HepG2 (cell line): ENCODE results near the gene KCNMB2. TPM values are rescaled to one million over a fixed set of nuclear protein-coding genes. Genes with fewer than 3 reads are reported as not detected.

Source experiments
- ATAC-seq: fragments of 200-7000 bp; cut with Tn5 transposase; 3 replicates; pipeline ENCODE4 v1.9.1; 2020; ENCODE audit warnings: mild to moderate bottlenecking, moderate library complexity
- BruUV-seq: library from RNA; stranded (reverse); fragments of 400-500 nt; replicated peaks from 2 replicates; lab custom pipeline; 2021; lab: Mats Ljungman, UMichigan
- CTCF ChIA-PET: fragments of 300-600 bp; formaldehyde crosslinking; extraction: SDS; loops from one replicate; lab custom pipeline; 2021; ENCODE audit warnings: low total read pairs, inconsistent platforms, low intra/inter-chr PET ratio; lab: Yijun Ruan, JAX
- POLR2A ChIA-PET: fragments of 350-600 bp; sonication (Branson Sonifier 250); formaldehyde crosslinking; loops from one replicate; lab custom pipeline; 2020; ENCODE audit warnings: antibody characterized with exemption, inconsistent platforms; lab: Yijun Ruan, JAX
- DNase-seq: peaks from one replicate; pipeline ENCODE4 v3.0.0-alpha.2; 2015; ENCODE audit warnings: low spot score
- FAIRE-seq: peaks from 3 replicates; lab custom pipeline; 2011; peaks lifted over from hg19 to GRCh38; lab: Jason Lieb, UNC
- H2AFZ ChIP-seq: one replicate; pipeline ENCODE4 v1.6.1; 2011; ENCODE audit warnings: low read length, inconsistent platforms
- H3K27ac ChIP-seq: fragments of 300-600 bp; 3 replicates; pipeline ENCODE4 v1.8.0; 2011; ENCODE audit warnings: mixed run types, mild to moderate bottlenecking, mixed read lengths, low read length, inconsistent platforms; ENCODE audit not compliant: insufficient read depth; ENCODE audit errors: extremely low read length
- H3K27me3 ChIP-seq, 2 experiments: fragments of 200-600 bp in 1 of 2; 2 replicates in 1 of 2; 3 replicates in 1 of 2; pipeline versions ENCODE4 v1.6.0 to v1.8.0; 2011; ENCODE audit warnings: low read length in 2 of 2, mild to moderate bottlenecking in 2 of 2, moderate library complexity in 2 of 2, inconsistent platforms in 1 of 2; ENCODE audit not compliant: insufficient read depth in 2 of 2, control insufficient read depth in 1 of 2
- H3K36me3 ChIP-seq, 2 experiments: fragments of 200-600 bp in 1 of 2; replicated peaks in 1 of 2; 2 replicates in 1 of 2; 3 replicates in 1 of 2; pipeline versions ENCODE4 v1.5.1 to v1.8.0; 2011; ENCODE audit warnings: low read length in 2 of 2, inconsistent platforms in 1 of 2; ENCODE audit not compliant: insufficient read depth in 2 of 2, control insufficient read depth in 1 of 2
- H3K4me1 ChIP-seq: 2 replicates; pipeline ENCODE4 v1.5.1; 2012; ENCODE audit warnings: low read length, inconsistent platforms; ENCODE audit not compliant: insufficient read depth
- H3K4me2 ChIP-seq: 2 replicates; pipeline ENCODE4 v1.6.0; 2011; ENCODE audit warnings: low read depth, low read length, inconsistent platforms
- H3K4me3 ChIP-seq, 3 experiments: fragments of 200-600 bp in 1 of 3; sonication (generic), shearing (Covaris generic) in 1 of 3; replicated peaks in 1 of 3; 2 replicates each; pipeline ENCODE4 v1.5.1; 2011 to 2016; ENCODE audit warnings: low read length in 3 of 3, inconsistent platforms in 2 of 3, low read depth in 2 of 3, mild to moderate bottlenecking in 2 of 3, control low read depth in 1 of 3, mixed read lengths in 1 of 3; ENCODE audit not compliant: insufficient read depth in 1 of 3
- H3K79me2 ChIP-seq: one replicate; pipeline ENCODE4 v1.6.1; 2011; ENCODE audit warnings: low read length, inconsistent platforms; ENCODE audit not compliant: insufficient read depth
- H3K9ac ChIP-seq: 2 replicates; pipeline ENCODE4 v1.6.0; 2011; ENCODE audit warnings: mild to moderate bottlenecking, low read depth, low read length, inconsistent platforms; ENCODE audit not compliant: insufficient read depth
- H3K9me3 ChIP-seq: 2 replicates; pipeline ENCODE4 v1.5.1; 2012; ENCODE audit warnings: mild to moderate bottlenecking, low read length
- H4K20me1 ChIP-seq: 2 replicates; pipeline ENCODE4 v1.6.0; 2011; ENCODE audit warnings: inconsistent platforms, mild to moderate bottlenecking, low read length, moderate library complexity; ENCODE audit not compliant: insufficient read depth
- NFKB2 ChIP-seq: sonication (generic); formaldehyde crosslinking; IDR thresholded peaks from 2 replicates; pipeline ENCODE4 v1.4.0; 2020; ENCODE audit warnings: missing genetic modification reagents, borderline replicate concordance
- ZNF142 ChIP-seq: sonication (generic); formaldehyde crosslinking; IDR thresholded peaks from 2 replicates; pipeline ENCODE4 v1.4.0; 2020; ENCODE audit warnings: missing genetic modification reagents
- WGBS: methylation state at CpG from one replicate; pipeline ENCODE4 v1.1.6; 2017; ENCODE audit warnings: low lambda C conversion rate; 5-methylcytosine and 5-hydroxymethylcytosine counted together
- in situ Hi-C: cut with HindIII; loops from 2 replicates; pipeline ENCODE4 v1.10.0; 2017; ENCODE audit warnings: low pct_unique_long_range_greater_than_20kb; ENCODE audit not compliant: extremely low pct_ligation_motif_present
- intact Hi-C: fragments of 100-400 bp; cut with micrococcal nuclease; formaldehyde crosslinking; loops from one replicate; pipeline ENCODE4 v1.10.0; 2022; ENCODE audit not compliant: unreplicated experiment
- polyA plus RNA-seq, 8 experiments: library from polyadenylated mRNA; depleted of rRNA in 3 of 8; stranded (reverse) in 7 of 8; unstranded in 1 of 8; fragments of >200 nt; fragmentation: Illumina TruSeq in 4 of 8; extraction: Trizol in 4 of 8; gene quantifications; 2 replicates each; pipeline versions ENCODE4 v1.2.1 to v1.2.3, GENCODE V29; 2011 to 2016; ENCODE audit warnings: low read depth in 4 of 8, missing spikeins in 1 of 8, mixed read lengths in 1 of 8; ENCODE audit not compliant: insufficient read depth in 1 of 8
- total RNA-seq, 5 experiments: library from RNA; depleted of rRNA; stranded (reverse); fragments of >200 nt; fragmentation: Illumina TruSeq; extraction: Trizol; gene quantifications; 2 replicates each; pipeline ENCODE4 v1.2.3, GENCODE V29; 2016; ENCODE audit warnings: low read depth in 1 of 5

The KCNMB2 gene
- total and polyA plus RNA-seq, 2 of the 13 experiments (the other 11 are each of a cell fraction or from before 2014, with no cell fraction given), result not detected

DNA sequence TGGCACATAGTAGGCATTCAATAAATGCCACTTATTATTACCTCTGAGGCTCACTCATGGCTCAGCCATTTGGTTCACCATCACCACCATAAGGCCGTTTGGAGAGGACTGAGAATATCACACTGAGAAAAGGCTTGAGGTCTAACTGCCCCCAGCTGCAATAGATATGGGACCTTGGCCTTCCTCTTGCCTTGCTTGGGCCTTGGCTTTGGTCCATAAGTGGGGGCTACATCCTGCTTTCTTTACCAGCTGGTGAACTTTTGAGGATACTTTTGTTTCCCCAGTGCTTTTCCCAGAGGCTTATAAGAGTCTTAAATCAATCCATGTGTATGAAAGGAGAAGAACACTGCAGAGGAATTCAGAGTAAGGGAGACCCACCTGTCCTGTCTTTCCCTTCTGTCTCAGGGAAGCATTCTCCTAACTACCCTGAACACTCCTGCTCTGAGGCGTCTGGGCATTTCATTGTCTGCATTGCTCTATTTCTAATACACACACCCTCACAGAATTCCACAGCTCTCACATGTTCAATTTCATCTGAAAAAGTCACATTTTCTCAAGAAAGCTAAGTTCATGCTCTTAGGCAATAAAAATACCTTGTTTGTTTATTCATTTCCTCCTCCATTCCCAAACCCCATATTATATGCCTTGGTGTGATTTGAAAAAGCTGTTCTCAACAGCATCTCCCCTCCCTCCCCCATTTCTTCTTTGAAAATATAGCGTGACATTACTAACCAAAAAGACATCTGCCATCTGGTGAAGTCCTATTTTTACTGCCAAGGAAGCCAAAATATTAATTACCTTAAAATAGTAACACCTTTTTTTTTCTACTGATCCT, 22.5 kb upstream of the KCNMB2 start:
- ChIA-PET CTCF (no interaction called here), POLR2A (no interaction called here)
- FAIRE-seq (no peak), DNase-seq (no peak), ATAC-seq (no peak)
- no TSS peak for BruUV-seq
- 2% methylated on average over 3 of the region's 3 CpGs for WGBS
- H3K4me3 ChIP-seq, result no peak overlapping the region
- no peak overlapping the region for H2AFZ ChIP-seq
- no peaks in the 10 kb centered on the region for H4K20me1 ChIP-seq
- H3K9ac ChIP-seq, result no peak overlapping the region
- no peaks in the 10 kb centered on the region for H3K27me3 ChIP-seq
- TF ChIP-seq NFKB2 (CRISPR knock-in tag), result no peak
- TF ChIP-seq ZNF142, result no peak
- H3K79me2 ChIP-seq, result no peaks in the 10 kb centered on the region
- intact Hi-C loops (no loop called here), in situ Hi-C loops (no loop called here)
- H3K36me3 ChIP-seq, result no peaks in the 10 kb centered on the region
- no peak overlapping the region for H3K4me2 ChIP-seq
- no peaks in the 10 kb centered on the region for H3K9me3 ChIP-seq
- H3K27ac ChIP-seq, result no peak overlapping the region
- H3K4me1 ChIP-seq, result peaks cover 3% of the 10 kb centered on the region
